CD4-positive, CD25-positive, alpha-beta regulatory T cell (primary cell): Measurements from ENCODE around the gene ITPKB. TPM values are rescaled to one million over a fixed set of nuclear protein-coding genes. Genes with fewer than 3 reads are reported as not detected.
"Not testable (repeated sequence)": the region's sequence is repeated elsewhere in the genome, so short reads cannot be mapped to it uniquely, and the experiment has no call there.

Experiments
- ATAC-seq, 2 donors: fragments of 150-1000 bp; cut with Tn5 transposase; one replicate each; pipeline ENCODE4 v1.10.0; 2021; ENCODE audit warnings: low read depth in 2 of 2, moderate number of reproducible peaks in 2 of 2, moderate library complexity in 1 of 2
- DNase-seq, 3 donors: peaks; one replicate each; pipeline versions ENCODE4 v3.0.0 to v3.0.0-alpha.2; 2012 to 2022; ENCODE audit warnings: mixed read lengths in 1 of 3
- H3K27ac ChIP-seq: one replicate; pipeline ENCODE4 v1.7.0; 2013; ENCODE audit warnings: mild to moderate bottlenecking, low read length; ENCODE audit not compliant: insufficient read depth, poor library complexity, severe bottlenecking
- H3K27me3 ChIP-seq: one replicate; pipeline ENCODE4 v1.7.0; 2013; ENCODE audit warnings: low read length; ENCODE audit not compliant: control insufficient read depth, insufficient read depth
- H3K36me3 ChIP-seq: one replicate; pipeline ENCODE4 v1.7.0; 2013; ENCODE audit warnings: mild to moderate bottlenecking, low read length, moderate library complexity; ENCODE audit not compliant: control insufficient read depth, insufficient read depth
- H3K4me1 ChIP-seq: 2 replicates; pipeline ENCODE4 v1.7.0; 2013; ENCODE audit warnings: mild to moderate bottlenecking, low read length; ENCODE audit not compliant: insufficient read depth, control insufficient read depth, poor library complexity, severe bottlenecking
- H3K4me3 ChIP-seq: one replicate; pipeline ENCODE4 v1.7.0; 2013; ENCODE audit warnings: low read depth, mild to moderate bottlenecking, low read length, moderate library complexity
- H3K9me3 ChIP-seq, 2 experiments: 1 replicate in 1 of 2; 2 replicates in 1 of 2; pipeline ENCODE4 v1.7.0; 2013; ENCODE audit warnings: low read length in 2 of 2, mild to moderate bottlenecking in 1 of 2, moderate library complexity in 1 of 2; ENCODE audit not compliant: control insufficient read depth in 2 of 2
- H3K27ac Mint-ChIP-seq, 3 donors: one replicate each; pipeline ENCODE4 v1.8.0; 2020 to 2022; ENCODE audit warnings: mild to moderate bottlenecking in 3 of 3, mixed read lengths in 3 of 3, moderate library complexity in 2 of 3
- H3K27me3 Mint-ChIP-seq: one replicate; pipeline ENCODE4 v1.8.0; 2022; ENCODE audit warnings: mild to moderate bottlenecking, mixed read lengths
- H3K36me3 Mint-ChIP-seq: one replicate; pipeline ENCODE4 v1.8.0; 2020; ENCODE audit warnings: mixed read lengths
- H3K4me1 Mint-ChIP-seq, 4 donors: one replicate each; pipeline ENCODE4 v1.8.0; 2020 to 2022; ENCODE audit warnings: mixed read lengths in 4 of 4, mild to moderate bottlenecking in 1 of 4
- H3K4me3 Mint-ChIP-seq, 4 donors: one replicate each; pipeline ENCODE4 v1.8.0; 2020 to 2022; ENCODE audit warnings: mild to moderate bottlenecking in 4 of 4, mixed read lengths in 4 of 4, moderate library complexity in 3 of 4
- H3K9me3 Mint-ChIP-seq, 7 donors: one replicate each; pipeline ENCODE4 v1.8.0; 2020 to 2022; ENCODE audit warnings: mixed read lengths in 7 of 7, mild to moderate bottlenecking in 3 of 7, moderate library complexity in 2 of 7
- polyA plus RNA-seq, 4 donors: library from polyadenylated mRNA; unstranded; fragments of 300-500 nt; fragmentation: Illumina TruSeq; gene quantifications; one replicate each; pipeline ENCODE4 v1.2.3, GENCODE V29; 2021
- total RNA-seq: library from RNA; stranded (reverse); gene quantifications from one replicate; pipeline ENCODE4 v1.2.3, GENCODE V29; 2022

Gene ITPKB
- total and polyA plus RNA-seq, 5 donors from 2014 or later = 38.5 to 216 (median 48.0) TPM

GRCh38 chr1:226598955-226599354 is 140.1 kb downstream of the ITPKB start:
- ATAC-seq, H3K9me3 Mint-ChIP-seq, H3K27me3 Mint-ChIP-seq, H3K36me3 ChIP-seq, H3K9me3 ChIP-seq, H3K4me3 Mint-ChIP-seq, H3K27me3 ChIP-seq, H3K4me3 ChIP-seq, H3K36me3 Mint-ChIP-seq, H3K27ac ChIP-seq, DNase-seq, H3K4me1 Mint-ChIP-seq, H3K4me1 ChIP-seq: not testable (repeated sequence)
- peak overlapping the region in 1 of 3 donors; percentile 79 for H3K27ac Mint-ChIP-seq

DNA sequence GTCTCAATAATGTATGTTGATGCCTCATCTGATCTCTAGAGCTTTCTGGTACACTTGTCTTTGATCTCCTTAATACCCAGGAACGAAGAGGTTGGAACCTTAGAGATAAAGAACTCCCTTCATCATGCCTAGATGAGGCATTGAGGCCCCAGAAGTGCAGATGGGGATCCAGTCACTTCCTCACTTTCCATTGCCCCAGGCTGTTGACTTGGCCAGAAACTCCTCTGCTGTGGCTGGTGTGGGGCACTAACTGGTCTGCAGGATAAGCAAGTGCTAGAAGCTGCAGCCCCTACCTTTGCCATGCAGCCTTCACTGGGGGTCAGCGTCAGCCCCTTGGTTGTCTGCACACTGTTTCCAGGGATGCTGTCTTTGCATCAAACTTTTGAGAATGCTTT is 140.6 kb downstream of the ITPKB start:
- H3K27ac Mint-ChIP-seq = peak overlapping the region in 1 of 3 donors; percentile 79
- Histone ChIP-seq H3K9me3 (no peaks in the 10 kb centered on the region), H3K27ac (no peak overlapping the region), H3K36me3 (no peaks in the 10 kb centered on the region), H3K4me1 (no peaks in the 10 kb centered on the region), H3K4me3 (no peak overlapping the region), H3K27me3 (no peaks in the 10 kb centered on the region)
- ATAC-seq = no peak
- peaks cover 0 to 3% (median 0%) of the 10 kb centered on the region in 7 donors for H3K9me3 Mint-ChIP-seq
- H3K4me3 Mint-ChIP-seq = no peak overlapping the region
- H3K4me1 Mint-ChIP-seq = peaks cover 0 to 2% (median 0%) of the 10 kb centered on the region in 4 donors
- H3K27me3 Mint-ChIP-seq = peaks cover 12% of the 10 kb centered on the region
- H3K36me3 Mint-ChIP-seq = no peaks in the 10 kb centered on the region
- no peak for DNase-seq

GRCh38 chr1:226597616-226598454 is 141.2 kb downstream of the ITPKB start:
- no peak overlapping the region for H3K4me3 ChIP-seq
- no peaks in the 10 kb centered on the region for H3K36me3 Mint-ChIP-seq
- H3K4me1 ChIP-seq = no peaks in the 10 kb centered on the region
- no peak overlapping the region for H3K4me3 Mint-ChIP-seq
- H3K9me3 Mint-ChIP-seq = peaks cover 0 to 3% (median 0%) of the 10 kb centered on the region in 7 donors
- no peaks in the 10 kb centered on the region for H3K27me3 ChIP-seq
- no peaks in the 10 kb centered on the region for H3K9me3 ChIP-seq
- no peaks in the 10 kb centered on the region for H3K36me3 ChIP-seq
- H3K27ac ChIP-seq = no peak overlapping the region
- peaks cover 0 to 2% (median 0%) of the 10 kb centered on the region in 4 donors for H3K4me1 Mint-ChIP-seq
- no peak for DNase-seq
- no peak for ATAC-seq
- H3K27ac Mint-ChIP-seq = no peak overlapping the region
- peaks cover 12% of the 10 kb centered on the region for H3K27me3 Mint-ChIP-seq

GRCh38 chr1:226596531-226597165 is 142.4 kb downstream of the ITPKB start:
- H3K27ac ChIP-seq = no peak overlapping the region
- no peaks in the 10 kb centered on the region for H3K27me3 ChIP-seq
- Mint-ChIP-seq H3K9me3 (peaks cover 0 to 3% (median 0%) of the 10 kb centered on the region in 7 donors), H3K4me3 (no peak overlapping the region), H3K27me3 (peaks cover 12% of the 10 kb centered on the region), H3K4me1 (peaks cover 0 to 2% (median 0%) of the 10 kb centered on the region in 4 donors), H3K27ac (no peak overlapping the region), H3K36me3 (no peaks in the 10 kb centered on the region)
- no peak for DNase-seq
- H3K4me3 ChIP-seq = no peak overlapping the region
- H3K36me3 ChIP-seq = no peaks in the 10 kb centered on the region
- H3K9me3 ChIP-seq = no peaks in the 10 kb centered on the region
- no peaks in the 10 kb centered on the region for H3K4me1 ChIP-seq
- no peak for ATAC-seq

GRCh38 chr1:226593541-226593940 is 145.5 kb downstream of the ITPKB start:
- Mint-ChIP-seq H3K9me3 (peaks cover 0 to 3% (median 0%) of the 10 kb centered on the region in 7 donors), H3K36me3 (no peaks in the 10 kb centered on the region), H3K27ac (no peak overlapping the region), H3K27me3 (peaks cover 13% of the 10 kb centered on the region), H3K4me1 (peaks cover 0 to 2% (median 0%) of the 10 kb centered on the region in 4 donors), H3K4me3 (no peak overlapping the region)
- Histone ChIP-seq H3K4me3 (no peak overlapping the region), H3K27ac (no peak overlapping the region), H3K4me1 (no peaks in the 10 kb centered on the region), H3K9me3 (no peaks in the 10 kb centered on the region), H3K36me3 (no peaks in the 10 kb centered on the region), H3K27me3 (no peaks in the 10 kb centered on the region)
- DNase-seq = no peak
- ATAC-seq = no peak

DNA sequence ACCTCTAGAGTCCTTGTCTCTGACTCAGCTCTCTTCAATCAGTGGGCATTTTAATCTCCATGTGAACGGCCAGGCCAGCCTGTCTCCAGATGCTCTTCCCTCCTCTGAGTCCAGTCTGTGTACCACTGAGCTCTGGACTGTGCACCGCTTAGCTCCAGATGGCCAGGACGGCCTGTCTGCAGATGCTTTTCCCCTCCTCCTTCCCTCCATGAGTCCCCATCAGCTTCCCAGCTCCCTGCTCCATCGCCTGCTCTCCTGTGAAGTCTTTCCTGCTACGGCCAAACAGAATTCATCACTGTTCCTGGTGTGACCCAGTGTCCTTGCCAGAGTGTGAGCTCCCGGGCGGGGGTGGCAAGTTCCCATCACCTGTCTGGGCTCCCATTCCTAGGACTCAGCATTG is 148.5 kb downstream of the ITPKB start:
- ATAC-seq = no peak
- peaks cover 16% of the 10 kb centered on the region for H3K27me3 Mint-ChIP-seq
- H3K4me3 ChIP-seq = no peak overlapping the region
- no peaks in the 10 kb centered on the region for H3K9me3 ChIP-seq
- no peak overlapping the region for H3K27ac ChIP-seq
- no peaks in the 10 kb centered on the region for H3K36me3 ChIP-seq
- H3K4me1 ChIP-seq = no peaks in the 10 kb centered on the region
- H3K4me1 Mint-ChIP-seq = peaks cover 0 to 2% (median 0%) of the 10 kb centered on the region in 4 donors
- H3K4me3 Mint-ChIP-seq = no peak overlapping the region
- H3K27me3 ChIP-seq = no peaks in the 10 kb centered on the region
- peaks cover 0 to 2% (median 0%) of the 10 kb centered on the region in 7 donors for H3K9me3 Mint-ChIP-seq
- H3K36me3 Mint-ChIP-seq = no peaks in the 10 kb centered on the region
- no peak for DNase-seq
- H3K27ac Mint-ChIP-seq = no peak overlapping the region

- no peaks in the 10 kb centered on the region for H3K4me1 ChIP-seq
- no peaks in the 10 kb centered on the region for H3K27me3 ChIP-seq
- Mint-ChIP-seq H3K4me3 (no peak overlapping the region), H3K9me3 (no peaks in the 10 kb centered on the region), H3K4me1 (peaks cover 0 to under 1% (median 0%) of the 10 kb centered on the region in 4 donors), H3K27ac (no peak overlapping the region), H3K36me3 (no peaks in the 10 kb centered on the region), H3K27me3 (peaks cover 14% of the 10 kb centered on the region)
- H3K4me3 ChIP-seq = no peak overlapping the region
- H3K36me3 ChIP-seq = no peaks in the 10 kb centered on the region
- DNase-seq = no peak
- ATAC-seq = no peak
- no peaks in the 10 kb centered on the region for H3K9me3 ChIP-seq
- H3K27ac ChIP-seq = no peak overlapping the region
These were observed 149.9 kb downstream of the ITPKB start for GRCh38 chr1:226589008-226589733.
